Lung (tissue), 12 donors: Measurements from ENCODE around the gene ONECUT2. TPM values are rescaled to one million over a fixed set of nuclear protein-coding genes. Genes with fewer than 3 reads are reported as not detected.
A peak's percentile ranks its signal among the peaks of the same experiment; 100 is the strongest.

Source experiments
- ATAC-seq: fragments of 200-7000 bp; cut with Tn5 transposase; one replicate; pipeline ENCODE4 v1.9.1; 2020; ENCODE audit warnings: moderate number of reproducible peaks; ENCODE audit not compliant: insufficient read depth, low FRiP score
- DNase-seq, 3 donors: peaks; one replicate each; pipeline ENCODE4 v3.0.0-alpha.2; 2013 to 2017
- H3K27ac ChIP-seq, 2 donors: one replicate each; pipeline ENCODE4 v1.5.1; 2013; ENCODE audit warnings: mild to moderate bottlenecking in 2 of 2, moderate library complexity in 2 of 2, control low read depth in 1 of 2, inconsistent platforms in 1 of 2, low read depth in 1 of 2, low read length in 1 of 2
- H3K27me3 ChIP-seq, 3 donors: one replicate each; pipeline ENCODE4 v1.5.1; 2013; ENCODE audit warnings: low read length in 2 of 3; ENCODE audit not compliant: control insufficient read depth in 3 of 3, insufficient read depth in 3 of 3
- H3K36me3 ChIP-seq, 4 donors: one replicate each; pipeline ENCODE4 v1.5.1; 2013; ENCODE audit warnings: low read length in 4 of 4, mild to moderate bottlenecking in 1 of 4, moderate library complexity in 1 of 4; ENCODE audit not compliant: control insufficient read depth in 4 of 4, insufficient read depth in 4 of 4
- H3K4me1 ChIP-seq, 5 donors: one replicate each; pipeline ENCODE4 v1.5.1; 2013; ENCODE audit warnings: low read length in 5 of 5, mild to moderate bottlenecking in 2 of 5, moderate library complexity in 1 of 5; ENCODE audit not compliant: control insufficient read depth in 5 of 5, insufficient read depth in 5 of 5
- H3K4me3 ChIP-seq: one replicate; pipeline ENCODE4 v1.5.1; 2013; ENCODE audit warnings: mild to moderate bottlenecking, control low read depth, moderate library complexity
- H3K9ac ChIP-seq, 2 donors: one replicate each; pipeline ENCODE4 v1.5.1; 2013; ENCODE audit warnings: low read length in 2 of 2, control low read depth in 1 of 2; ENCODE audit not compliant: insufficient read depth in 1 of 2
- H3K9me3 ChIP-seq, 4 donors: one replicate each; pipeline ENCODE4 v1.5.1; 2013; ENCODE audit warnings: low read length in 3 of 4, mild to moderate bottlenecking in 1 of 4, moderate library complexity in 1 of 4; ENCODE audit not compliant: control insufficient read depth in 4 of 4, insufficient read depth in 3 of 4
- CTCF ChIP-seq: IDR thresholded peaks from 2 replicates; pipeline ENCODE4 v1.5.1; 2012; ENCODE audit warnings: mild to moderate bottlenecking; ENCODE audit errors: control extremely low read depth, extremely low read depth
- WGBS, 2 donors: extraction: QIAGEN DNeasy Blood & Tissue Kit; methylation state at CpG; one replicate each; pipeline ENCODE4 v1.1.7; 2013; 5-methylcytosine and 5-hydroxymethylcytosine counted together
- polyA plus RNA-seq, 2 donors: library from polyadenylated mRNA; stranded (reverse); fragments of 200-250 nt; gene quantifications; one replicate each; pipeline ENCODE4 v1.2.1, GENCODE V29; 2013
- total RNA-seq, 2 donors: library from RNA; depleted of rRNA in 1 of 2; stranded (reverse); fragments of >200 nt in 1 of 2; gene quantifications; one replicate each; pipeline ENCODE4 v1.2.1, GENCODE V29; 2014 to 2021
- donor health status: control.
- donor health status: control.
- donor health status: Bipolar disorder and iron deficiency.
- donor health status: healthy.
- donor health status: DM: yes; HTN: yes; CAD: no.

Gene ONECUT2
- total and polyA plus RNA-seq, 4 donors = 0.01 to 0.06 (median 0.02) TPM; not detected in 1

- no peak for TF ChIP-seq CTCF
- Histone ChIP-seq H3K27ac (no peak overlapping the region), H3K4me3 (no peak overlapping the region), H3K9me3 (peaks cover 0 to 7% (median 0%) of the 10 kb centered on the region in 4 donors), H3K36me3 (no peaks in the 10 kb centered on the region), H3K9ac (no peak overlapping the region), H3K27me3 (no peaks in the 10 kb centered on the region), H3K4me1 (peaks cover 0 to 6% (median under 1%) of the 10 kb centered on the region in 5 donors)
- 62 to 70% methylated on average over 13 of the region's 13 CpGs for whole genome bisulfite sequencing, 2 donors
- ATAC-seq = no peak
- DNase-seq = no peak
Measured at GRCh38 chr18:57527556-57528229, 92.5 kb downstream of the ONECUT2 start.

- H3K9me3 ChIP-seq = peaks cover 0 to 5% (median 0%) of the 10 kb centered on the region in 4 donors
- no peaks in the 10 kb centered on the region for H3K36me3 ChIP-seq
- no peak overlapping the region for H3K27ac ChIP-seq
- no peak for DNase-seq
- no peak overlapping the region for H3K9ac ChIP-seq
- TF ChIP-seq CTCF = no peak
- H3K27me3 ChIP-seq = no peaks in the 10 kb centered on the region
- no peak for ATAC-seq
- no peak overlapping the region for H3K4me3 ChIP-seq
- peaks cover 0 to 14% (median 1%) of the 10 kb centered on the region in 5 donors for H3K4me1 ChIP-seq
- 82 to 85% methylated on average over 7 of the region's 7 CpGs for WGBS, 2 donors
Measured at GRCh38 chr18:57529151-57529550, 94.0 kb downstream of the ONECUT2 start.

GRCh38 chr18:57533006-57533867, 98.1 kb downstream of the ONECUT2 start:
- H3K9ac ChIP-seq = no peak overlapping the region
- H3K4me3 ChIP-seq = no peak overlapping the region
- no peak for TF ChIP-seq CTCF
- peaks cover 0 to 1% (median 0%) of the 10 kb centered on the region in 4 donors for H3K9me3 ChIP-seq
- DNase-seq (peak; percentile 41 to 80 (median 58)), ATAC-seq (no peak)
- no peaks in the 10 kb centered on the region for H3K36me3 ChIP-seq
- 52 to 59% methylated on average over 16 of the region's 16 CpGs for WGBS, 2 donors
- H3K27ac ChIP-seq = no peak overlapping the region
- H3K27me3 ChIP-seq = no peaks in the 10 kb centered on the region
- H3K4me1 ChIP-seq = peaks cover 0 to 14% (median 1%) of the 10 kb centered on the region in 5 donors
